ENCODE data around the gene ACYP2. TPM values are rescaled to one million over a fixed set of nuclear protein-coding genes. Genes with fewer than 3 reads are reported as not detected.
"Not testable (repeated sequence)": the region's sequence is repeated elsewhere in the genome, so short reads cannot be mapped to it uniquely, and the experiment has no call there.

ACYP2 gene
- 64.2 TPM for total RNA-seq
- long read RNA-seq, partial matches to known transcripts: 6 of 40 reads
- long read RNA-seq, other reads (novel, unspliced or antisense): 27 of 40 reads

GRCh38 chr2:54115284-54116137, at the start of gene ACYP2:
TSS of gene ACYP2 (plus strand) at chr2:54115615.
- intact Hi-C loops (cut with DNase I): no loop called here
- ATAC-seq (ENCODE audit: poor library complexity) (peak; percentile 99), DNase-seq (peak; percentile 98)

GRCh38 chr2:54065891-54066290, 49.5 kb upstream of the ACYP2 start:
- ATAC-seq (ENCODE audit: poor library complexity): no peak
- no peak for DNase-seq
- intact Hi-C loops (cut with DNase I): no loop called here

GRCh38 chr2:54067851-54068375, 47.5 kb upstream of the ACYP2 start:
- DNase-seq: no peak
- ATAC-seq (ENCODE audit: poor library complexity): no peak
- intact Hi-C loops (cut with DNase I): no loop called here

GRCh38 chr2:54072483-54072882, 42.9 kb upstream of the ACYP2 start:
- intact Hi-C loops (cut with DNase I); DNase-seq; ATAC-seq (ENCODE audit: poor library complexity): not testable (repeated sequence)

- ATAC-seq (ENCODE audit: poor library complexity) (no peak), DNase-seq (no peak)
- intact Hi-C loops (cut with DNase I): no loop called here
These were observed 41.6 kb upstream of the ACYP2 start for GRCh38 chr2:54073796-54074195.

GRCh38 chr2:54074606-54075341, 40.6 kb upstream of the ACYP2 start:
- intact Hi-C loops (cut with DNase I): no loop called here
- DNase-seq (no peak), ATAC-seq (ENCODE audit: poor library complexity) (peak; percentile 71)

GRCh38 chr2:54076586-54076985, 38.8 kb upstream of the ACYP2 start:
- DNase-seq (no peak), ATAC-seq (ENCODE audit: poor library complexity) (peak; percentile 67)
- intact Hi-C loops (cut with DNase I): no loop called here

GRCh38 chr2:54077088-54077900, 38.1 kb upstream of the ACYP2 start:
- intact Hi-C loops (cut with DNase I): no loop called here
- DNase-seq: no peak
- ATAC-seq (ENCODE audit: poor library complexity): no peak

- DNase-seq (no peak), ATAC-seq (ENCODE audit: poor library complexity) (no peak)
- intact Hi-C loops (cut with DNase I): no loop called here
These were observed 36.1 kb upstream of the ACYP2 start for GRCh38 chr2:54079331-54079730.

- DNase-seq (no peak), ATAC-seq (ENCODE audit: poor library complexity) (no peak)
- intact Hi-C loops (cut with DNase I): loop anchor here (10.0 kb wide), 1 partner anchor 107 kb away; the partner anchor contains the start of gene PSME4
These were observed 33.8 kb upstream of the ACYP2 start for GRCh38 chr2:54081574-54081973.

GRCh38 chr2:54083021-54083420, 32.4 kb upstream of the ACYP2 start:
- no peak for DNase-seq
- ATAC-seq (ENCODE audit: poor library complexity): no peak
- intact Hi-C loops (cut with DNase I): loop anchor here (10.0 kb wide), 1 partner anchor 108 kb away; the partner anchor contains the start of gene PSME4

- intact Hi-C loops (cut with DNase I): loop anchor here (10.0 kb wide), 1 partner anchor 109 kb away; the partner anchor contains the start of gene PSME4
- ATAC-seq (ENCODE audit: poor library complexity) (no peak), DNase-seq (no peak)
These were observed 32.0 kb upstream of the ACYP2 start for GRCh38 chr2:54083445-54083844.

- no peak for DNase-seq
- ATAC-seq (ENCODE audit: poor library complexity): peak; percentile 63
- intact Hi-C loops (cut with DNase I): loop anchor here (10.0 kb wide), 1 partner anchor 110 kb away; the partner anchor contains the start of gene PSME4
These were observed 30.8 kb upstream of the ACYP2 start for GRCh38 chr2:54084600-54084999.

GRCh38 chr2:54085069-54085468, 30.3 kb upstream of the ACYP2 start:
- DNase-seq: no peak
- intact Hi-C loops (cut with DNase I): loop anchor here (10.0 kb wide), 1 partner anchor 110 kb away; the partner anchor contains the start of gene PSME4
- no peak for ATAC-seq (ENCODE audit: poor library complexity)

- intact Hi-C loops (cut with DNase I): loop anchor here (10.0 kb wide), 1 partner anchor 111 kb away; the partner anchor contains the start of gene PSME4
- ATAC-seq (ENCODE audit: poor library complexity) (no peak), DNase-seq (no peak)
These were observed 29.3 kb upstream of the ACYP2 start for GRCh38 chr2:54086157-54086556.

- intact Hi-C loops (cut with DNase I): loop anchor here (10.0 kb wide), 1 partner anchor 113 kb away; the partner anchor contains the start of gene PSME4
- no peak for DNase-seq
- peak; percentile 69 for ATAC-seq (ENCODE audit: poor library complexity)
These were observed 27.2 kb upstream of the ACYP2 start for GRCh38 chr2:54088191-54088634.

- intact Hi-C loops (cut with DNase I): loop anchor here (10.0 kb wide), 1 partner anchor 114 kb away; the partner anchor contains the start of gene PSME4
- ATAC-seq (ENCODE audit: poor library complexity) (no peak), DNase-seq (no peak)
These were observed 26.7 kb upstream of the ACYP2 start for GRCh38 chr2:54088719-54089118.

GRCh38 chr2:54090521-54091117, 24.8 kb upstream of the ACYP2 start:
- intact Hi-C loops (cut with DNase I): no loop called here
- ATAC-seq (ENCODE audit: poor library complexity) (no peak), DNase-seq (no peak)
